ENCODE measurements around the gene CPED1. TPM values are rescaled to one million over a fixed set of nuclear protein-coding genes. Genes with fewer than 3 reads are reported as not detected.
"Not testable (repeated sequence)": the region's sequence is repeated elsewhere in the genome, so short reads cannot be mapped to it uniquely, and the experiment has no call there.

The CPED1 gene
- total RNA-seq, 1 experiment from 2014 or later = 1.6 TPM

DNA sequence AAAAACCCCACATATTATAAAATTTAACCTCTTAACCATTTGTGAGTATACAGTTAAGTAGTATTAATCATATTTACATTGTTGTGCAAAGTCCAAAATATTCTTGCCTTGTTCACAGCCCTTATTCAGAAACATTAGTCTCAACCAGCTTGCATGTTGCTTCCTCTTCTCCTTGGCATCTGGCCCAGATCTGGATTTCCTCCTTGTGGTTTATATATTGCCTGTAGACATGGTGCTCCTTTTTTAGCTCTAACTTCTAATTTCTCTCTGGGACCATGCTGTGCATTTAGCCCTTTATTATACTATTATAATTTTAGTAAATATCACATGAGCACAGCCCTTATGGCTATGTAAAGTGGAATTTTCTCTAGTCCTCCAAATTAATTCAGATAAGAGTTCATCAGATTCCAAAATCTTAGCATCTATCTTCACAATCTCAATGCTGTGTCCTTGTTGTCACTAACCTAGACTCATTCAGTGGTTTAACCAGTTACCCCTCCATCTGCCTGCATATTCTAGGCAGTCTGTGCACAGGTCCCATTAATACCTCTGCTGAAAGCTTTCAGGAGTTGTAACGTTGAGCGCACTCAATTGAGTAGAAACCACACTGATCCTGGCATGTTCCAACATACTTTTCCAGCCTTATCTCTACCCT, 7.9 kb downstream of the CPED1 start:
- peak; percentile 86 for DNase-seq (ENCODE audit: low read depth)

DNA sequence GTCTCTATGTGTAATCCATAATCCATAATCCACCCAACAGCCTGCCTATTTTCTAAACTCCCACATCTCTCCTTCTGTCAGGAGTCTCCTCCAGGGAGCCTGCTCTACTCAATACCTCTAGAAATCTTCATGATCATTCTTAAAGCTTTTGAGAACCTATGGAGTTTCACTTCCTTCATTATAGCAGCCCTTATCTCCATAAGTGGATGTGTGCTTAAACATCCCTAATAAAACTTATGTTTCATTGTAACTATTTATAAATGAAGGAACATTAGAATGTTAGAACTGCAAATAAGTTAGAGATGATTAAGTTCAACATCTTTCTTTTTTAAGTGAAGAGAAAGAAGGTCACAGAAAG, 8.5 kb downstream of the CPED1 start:
- no peak for DNase-seq (ENCODE audit: low read depth)

DNA sequence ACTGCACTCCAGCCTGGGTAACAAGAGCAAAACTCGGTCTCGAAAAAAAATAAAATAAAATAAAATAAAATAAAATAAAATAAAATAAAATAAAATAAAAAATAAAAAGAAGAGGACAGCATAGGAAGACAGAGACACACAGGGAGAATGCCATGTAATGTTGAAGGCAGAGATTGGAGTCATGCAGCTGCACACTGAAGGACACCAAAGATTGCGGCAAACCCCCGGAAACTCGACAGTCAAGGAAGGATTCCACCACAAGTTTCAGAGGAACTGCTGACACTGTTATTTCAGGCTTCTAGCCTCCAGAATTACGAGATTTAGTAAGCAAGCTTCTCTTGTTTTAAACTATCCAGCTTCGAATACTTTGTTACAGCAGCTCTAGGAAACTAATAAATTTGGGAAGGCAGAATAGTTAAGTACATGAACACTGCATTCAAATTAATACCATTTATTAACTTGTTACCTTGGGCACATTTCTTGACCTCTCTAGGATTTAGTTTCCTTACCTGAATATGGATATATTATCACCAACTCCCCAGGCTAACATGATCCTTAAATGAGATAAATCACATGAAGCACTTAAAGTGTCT, 9.5 kb downstream of the CPED1 start:
- no peak for DNase-seq (ENCODE audit: low read depth)

DNA sequence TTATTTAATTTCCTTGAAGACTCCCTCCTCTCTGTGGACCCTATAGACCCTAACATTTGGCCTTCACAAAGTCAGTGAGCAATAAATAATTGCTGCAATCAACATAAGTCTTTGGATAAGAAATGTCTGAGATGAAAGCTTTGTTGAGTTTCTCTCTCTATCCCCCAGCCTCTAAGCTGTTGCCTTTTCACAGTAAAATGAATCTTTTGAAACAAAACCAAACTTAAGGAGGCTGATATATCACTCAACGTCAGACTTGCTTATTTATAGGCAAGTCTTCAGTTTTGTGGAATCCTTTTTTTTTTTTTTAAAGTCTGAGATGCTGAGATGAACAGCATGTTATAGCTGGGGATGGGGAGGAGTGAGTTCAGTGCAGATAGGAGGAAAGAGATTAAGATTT, 10.0 kb downstream of the CPED1 start:
- no peak for DNase-seq (ENCODE audit: low read depth)

DNA sequence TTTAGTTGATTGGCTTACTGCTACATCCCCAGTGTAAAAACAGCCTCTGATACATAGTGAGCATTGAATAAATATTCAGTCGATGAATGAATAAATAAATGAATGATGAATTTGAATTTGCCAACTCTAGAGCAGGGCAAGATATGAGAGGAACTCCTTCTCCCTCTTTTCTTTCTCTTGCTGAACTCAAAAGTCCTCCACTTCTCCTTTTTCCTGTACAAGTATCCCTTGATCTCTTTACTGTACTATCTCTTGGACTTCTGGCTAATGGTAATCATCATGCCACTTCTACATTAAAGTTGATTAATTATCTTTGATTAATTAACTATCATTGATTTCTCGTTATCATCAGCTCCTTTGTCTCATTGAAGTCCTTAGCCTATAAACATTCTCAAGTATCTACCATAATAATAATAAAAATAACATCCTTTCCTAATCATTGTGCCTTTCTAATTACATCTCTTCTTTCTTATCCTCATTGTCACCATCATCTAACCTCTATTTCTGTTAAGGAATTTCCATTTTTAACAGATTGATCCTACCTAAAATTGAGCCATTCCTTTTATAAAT, 10.6 kb downstream of the CPED1 start:
- DNase-seq (ENCODE audit: low read depth) = no peak

DNA sequence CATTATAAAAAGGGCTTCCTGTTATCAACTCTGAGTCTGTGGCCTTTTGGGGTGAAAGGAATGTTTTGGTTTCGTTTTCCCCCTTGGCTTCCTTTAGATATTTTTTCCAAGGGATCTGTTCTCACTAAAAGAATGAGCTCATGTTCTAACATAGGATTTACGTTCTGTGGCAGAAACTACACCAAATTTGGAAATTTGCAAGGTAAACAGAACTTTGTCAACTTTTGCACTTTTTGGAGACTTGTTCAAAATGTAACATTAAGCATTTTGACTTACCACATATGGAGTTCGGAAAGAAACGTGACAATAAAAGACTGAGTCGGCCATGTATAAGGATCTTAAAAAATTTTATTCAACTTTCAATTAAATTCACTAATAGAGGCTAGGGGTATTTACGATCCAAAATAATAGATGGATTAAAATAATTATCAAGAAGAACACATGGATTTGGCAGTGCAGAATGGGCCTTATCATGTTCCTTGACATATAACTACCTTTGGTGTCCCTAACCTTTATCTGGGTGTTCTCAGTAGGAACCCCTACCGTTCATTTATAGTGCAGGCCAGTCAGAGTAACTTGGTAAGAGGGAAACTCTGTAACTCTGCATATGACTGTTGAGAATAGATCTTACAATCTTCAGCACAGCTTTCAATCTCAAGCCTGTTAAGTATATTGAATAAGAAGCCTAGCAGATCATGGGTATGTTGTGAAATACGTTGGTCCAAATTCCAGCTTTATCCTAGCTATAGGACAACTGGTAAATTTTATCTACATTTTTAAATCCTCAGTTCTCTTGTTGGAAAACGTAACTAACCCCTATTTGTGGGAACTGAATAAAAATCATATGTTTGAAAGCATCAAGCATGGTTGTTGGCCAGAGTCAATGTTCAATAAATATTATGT, 11.8 kb downstream of the CPED1 start:
- peak; percentile 74 for DNase-seq (ENCODE audit: low read depth)

DNA sequence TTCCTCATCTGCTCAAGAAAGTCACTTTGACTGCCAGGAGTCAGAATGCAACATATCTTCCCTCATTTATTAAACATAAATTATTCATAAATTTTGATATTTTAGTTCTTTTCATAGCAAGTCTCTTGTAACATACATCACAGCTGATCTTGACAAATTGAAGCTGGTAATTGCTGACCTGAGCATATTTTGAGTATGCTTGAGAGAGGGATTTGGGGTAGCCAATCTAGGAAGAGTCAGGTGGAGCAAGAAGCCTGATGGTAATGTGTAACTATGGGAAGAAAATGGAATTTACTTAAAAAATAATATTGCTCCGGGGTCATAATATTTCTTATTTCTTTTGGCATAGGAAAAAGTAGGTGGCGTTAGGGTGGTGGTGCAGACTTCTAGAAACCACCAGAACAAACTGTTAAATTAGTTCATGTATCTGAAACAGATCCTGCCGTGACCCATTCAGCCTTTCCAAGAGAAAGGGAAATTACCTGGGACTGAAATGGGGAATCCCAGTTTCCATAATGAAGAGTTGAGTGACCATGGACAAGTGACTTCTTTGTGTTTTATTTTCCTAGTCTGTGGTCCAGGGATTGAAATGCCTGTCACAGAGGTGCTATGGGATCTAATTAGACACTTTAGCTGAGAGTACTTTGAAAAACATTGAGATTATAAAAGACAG, 12.9 kb downstream of the CPED1 start:
- no peak for DNase-seq (ENCODE audit: low read depth)

DNA sequence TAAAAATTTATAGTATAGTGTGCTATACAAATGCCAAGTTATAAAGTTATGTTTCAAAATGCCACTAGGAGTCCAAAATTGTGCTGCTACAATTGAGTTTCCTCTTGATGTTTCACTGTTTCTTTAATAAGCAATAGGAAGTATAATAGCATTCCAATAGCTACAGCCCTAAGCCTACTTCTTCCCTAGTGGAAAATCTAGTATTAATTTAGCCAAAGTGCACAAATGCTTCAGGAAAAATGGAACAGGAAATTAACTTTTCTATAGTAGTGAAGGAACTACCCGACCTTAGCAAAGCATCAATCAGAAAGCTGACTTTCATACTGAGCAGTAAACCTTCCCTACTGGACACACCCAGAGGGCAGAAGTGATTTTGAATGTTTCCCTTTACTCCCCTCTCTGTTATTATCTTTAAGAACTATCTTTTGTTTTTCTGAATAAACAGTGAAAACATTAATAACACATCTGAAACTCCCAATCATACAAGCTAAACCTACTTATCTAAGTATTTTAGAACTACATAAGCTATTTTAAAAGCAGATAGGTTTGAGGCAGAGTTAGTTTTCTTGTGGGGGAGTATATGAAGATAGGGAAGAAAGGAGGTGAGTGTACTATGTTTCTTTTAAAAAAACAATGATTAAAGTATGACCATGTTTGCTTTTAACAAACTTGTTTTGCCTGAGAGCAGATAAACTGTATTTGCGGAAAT, 13.7 kb downstream of the CPED1 start:
- DNase-seq (ENCODE audit: low read depth) = no peak

DNA sequence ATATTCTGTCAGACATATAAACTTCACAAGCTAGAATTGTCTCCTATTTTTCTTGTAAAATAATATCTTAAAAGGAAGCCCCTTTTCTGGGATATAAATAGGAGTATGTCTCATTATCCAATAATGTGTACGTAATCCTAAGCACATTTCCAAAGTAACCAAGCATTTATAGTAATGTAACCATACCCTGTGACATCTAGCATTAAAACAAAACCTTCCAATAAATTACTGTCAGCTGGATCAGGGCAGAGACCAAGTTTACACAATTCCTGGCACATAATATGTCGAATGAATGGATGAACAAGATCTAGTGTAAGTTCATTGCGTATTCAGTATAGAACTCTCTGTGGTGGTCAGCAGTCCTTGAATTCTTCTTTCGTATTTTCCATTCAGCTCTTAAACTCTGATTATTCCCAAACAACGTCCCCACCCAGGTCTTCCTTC, 14.3 kb downstream of the CPED1 start:
- no peak for DNase-seq (ENCODE audit: low read depth)

DNA sequence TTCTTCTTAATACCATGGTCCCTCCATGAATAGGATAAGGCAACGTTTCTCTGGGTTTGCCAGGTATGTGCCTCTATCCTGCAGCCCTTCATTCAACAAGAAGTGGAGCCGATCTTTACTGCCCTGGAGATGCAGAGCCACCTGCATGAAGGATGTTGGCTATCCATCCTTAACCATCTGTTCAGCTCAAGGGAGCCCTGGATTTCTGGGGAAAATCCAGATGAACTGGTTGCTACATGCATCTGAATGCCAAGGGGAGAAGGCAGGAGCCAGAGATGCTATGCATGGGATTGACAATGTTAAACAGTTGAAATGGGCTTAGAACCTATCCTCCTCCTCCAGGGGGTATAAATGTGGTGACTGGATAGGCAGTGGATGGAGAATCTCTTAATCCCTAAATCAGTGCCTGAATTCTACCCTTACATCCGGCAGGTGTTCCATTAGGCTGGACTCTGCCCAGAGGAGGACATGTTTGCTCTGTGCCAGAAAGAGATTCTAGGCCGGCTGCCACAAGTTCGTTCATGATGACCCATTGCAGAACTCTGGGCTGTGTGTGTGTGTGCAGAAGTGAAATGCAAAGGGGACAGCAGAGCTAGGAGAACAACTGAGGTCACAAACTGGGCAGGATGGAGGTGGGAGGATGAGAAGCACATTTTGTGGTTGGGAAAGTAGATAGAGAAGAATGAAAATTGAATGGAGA, 15.6 kb downstream of the CPED1 start:
- DNase-seq (ENCODE audit: low read depth) = no peak

DNA sequence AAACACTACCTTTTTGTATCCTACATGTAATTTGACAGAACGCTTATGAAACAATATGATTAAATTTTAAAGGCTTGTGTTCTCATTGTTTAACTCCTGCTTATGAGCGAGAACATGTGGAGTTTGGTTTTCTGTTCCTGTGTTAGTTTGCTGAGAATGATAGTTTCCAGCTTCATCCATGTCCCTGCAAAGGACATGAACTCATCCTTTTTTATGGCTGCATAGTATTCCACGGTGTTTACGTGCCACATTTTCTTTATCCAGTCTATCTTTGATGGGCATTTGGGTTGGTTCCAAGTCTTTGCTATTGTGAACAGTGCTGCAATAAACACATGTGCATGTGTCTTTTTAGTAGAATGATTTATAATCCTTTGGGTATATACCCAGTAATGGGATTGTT, 16.5 kb downstream of the CPED1 start:
- DNase-seq (ENCODE audit: low read depth) = not testable (repeated sequence)

DNA sequence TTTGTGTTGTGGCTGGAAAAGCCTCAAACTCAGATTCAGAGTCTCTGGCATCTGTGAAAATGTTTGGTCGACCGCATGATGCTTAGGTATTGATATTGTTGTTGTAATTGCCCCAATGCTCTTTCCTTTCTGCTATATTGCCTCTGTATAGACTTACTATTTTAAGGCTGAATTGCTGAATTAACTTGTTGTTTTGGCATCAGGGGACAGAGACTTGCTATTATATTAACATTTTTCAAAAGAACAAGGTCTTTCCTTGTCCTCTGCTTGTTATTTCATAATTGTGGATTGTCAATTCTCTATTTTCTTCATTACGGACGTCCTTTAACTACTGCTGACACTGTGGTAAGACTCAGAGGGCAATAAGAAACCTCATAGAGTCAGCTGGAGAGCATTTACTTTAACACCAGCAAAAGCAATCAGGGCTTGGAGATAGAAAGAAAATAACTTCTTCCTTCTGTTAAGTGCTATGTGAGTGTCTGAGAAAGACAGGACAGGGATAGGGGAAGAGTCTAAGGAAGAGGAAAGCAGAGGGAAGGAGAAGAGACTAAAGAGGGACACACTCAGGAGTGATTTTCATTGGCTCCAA, 17.6 kb downstream of the CPED1 start:
- no peak for DNase-seq (ENCODE audit: low read depth)

DNA sequence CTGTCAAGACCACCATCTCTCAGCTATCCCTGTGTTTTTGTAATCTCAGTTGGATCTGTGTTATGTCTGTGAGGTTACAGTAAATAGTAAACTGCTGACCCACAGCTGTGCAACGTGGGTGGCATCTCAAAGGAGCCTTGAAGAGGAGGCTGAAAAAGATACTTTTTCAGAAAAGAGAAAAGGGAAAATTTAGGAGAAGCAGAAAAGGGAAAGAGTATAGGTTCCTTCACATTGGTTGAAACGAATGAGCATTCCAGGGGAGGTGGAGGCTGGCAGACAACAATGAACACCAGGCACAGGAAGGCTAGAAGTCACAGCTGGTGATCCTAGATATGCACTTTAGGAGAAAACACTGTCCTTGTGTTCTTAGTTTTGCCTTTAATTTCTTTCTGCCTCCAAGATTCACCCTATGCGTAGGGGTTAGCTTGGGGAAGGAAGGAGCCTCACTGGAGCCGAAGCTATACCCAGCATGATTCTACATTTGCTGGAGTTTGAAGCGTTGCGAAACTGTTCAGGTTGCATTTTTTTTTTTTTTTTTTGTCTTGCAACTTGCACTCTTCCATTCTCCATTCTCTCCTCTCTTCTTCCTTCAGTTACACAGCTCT, 18.3 kb downstream of the CPED1 start:
- DNase-seq (ENCODE audit: low read depth) = no peak

DNA sequence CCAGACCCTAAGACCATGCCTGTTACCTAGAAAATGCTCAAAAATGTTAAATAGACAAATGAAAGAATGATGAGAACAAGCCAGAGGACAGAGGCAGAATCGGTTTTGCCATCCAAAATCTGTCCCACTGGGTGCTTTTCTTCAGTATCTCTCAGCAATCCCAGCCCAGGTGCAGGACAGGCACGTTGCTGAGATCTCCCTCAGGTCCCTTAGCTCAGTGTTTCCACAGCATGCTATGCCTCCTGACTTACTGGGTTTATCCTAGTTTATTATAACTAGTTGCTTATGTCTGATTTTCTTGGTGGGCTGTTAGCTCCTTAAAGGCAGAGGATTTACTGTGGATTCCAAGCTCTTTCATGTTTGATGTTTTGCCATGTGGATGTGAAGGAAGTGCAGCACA, 20.3 kb downstream of the CPED1 start:
- DNase-seq (ENCODE audit: low read depth) = no peak

DNA sequence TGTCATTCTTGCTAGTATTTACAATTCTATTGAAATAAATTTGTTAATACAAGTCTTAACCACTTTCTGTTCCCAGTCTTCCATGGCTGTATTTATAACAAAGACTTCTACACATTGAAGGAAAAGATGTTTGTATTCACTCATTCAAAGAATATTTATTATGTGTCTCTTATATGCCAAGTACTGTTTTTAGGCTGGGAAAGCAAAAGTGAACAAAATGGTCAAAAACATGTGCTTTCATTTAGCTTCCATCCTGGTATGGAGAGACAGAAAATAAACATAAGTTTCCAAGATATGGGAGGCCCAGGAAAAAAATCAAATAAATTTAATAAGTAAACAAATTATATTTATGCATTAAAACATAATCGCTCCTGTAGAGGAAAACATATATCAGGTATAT, 22.9 kb downstream of the CPED1 start:
- DNase-seq (ENCODE audit: low read depth) = no peak

DNA sequence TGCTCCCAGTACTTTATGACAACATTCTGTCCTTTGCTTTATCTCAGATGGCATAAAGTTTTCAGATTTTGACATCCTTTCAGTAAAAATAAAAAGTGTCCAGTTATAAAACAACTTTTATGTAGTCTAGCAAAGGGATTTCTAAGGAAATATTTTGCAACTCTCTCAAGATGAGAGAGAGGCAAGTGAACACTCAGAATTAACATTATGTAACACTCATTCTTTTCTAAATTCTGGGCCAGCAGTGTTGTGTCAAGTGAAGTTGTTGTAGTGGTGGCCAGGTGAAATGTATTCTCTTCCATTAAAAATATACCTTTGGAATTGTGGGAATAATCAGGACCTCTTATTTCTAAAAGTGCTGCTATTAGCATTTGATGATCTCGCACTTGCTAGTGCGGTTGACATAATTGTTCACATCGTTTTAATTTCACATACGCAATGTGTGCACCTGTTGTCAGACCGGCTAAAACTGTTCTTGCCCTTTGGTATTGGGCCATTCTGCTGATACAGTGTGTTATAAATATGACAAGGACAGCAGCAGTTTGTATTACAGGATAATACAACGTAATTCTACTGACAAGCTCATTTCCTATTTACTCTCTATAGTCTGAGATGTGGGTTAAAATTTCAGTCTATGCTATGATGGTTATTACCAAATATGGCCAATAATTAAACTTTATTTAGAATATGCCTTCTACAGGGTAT, 23.8 kb downstream of the CPED1 start:
- DNase-seq (ENCODE audit: low read depth) = no peak

DNA sequence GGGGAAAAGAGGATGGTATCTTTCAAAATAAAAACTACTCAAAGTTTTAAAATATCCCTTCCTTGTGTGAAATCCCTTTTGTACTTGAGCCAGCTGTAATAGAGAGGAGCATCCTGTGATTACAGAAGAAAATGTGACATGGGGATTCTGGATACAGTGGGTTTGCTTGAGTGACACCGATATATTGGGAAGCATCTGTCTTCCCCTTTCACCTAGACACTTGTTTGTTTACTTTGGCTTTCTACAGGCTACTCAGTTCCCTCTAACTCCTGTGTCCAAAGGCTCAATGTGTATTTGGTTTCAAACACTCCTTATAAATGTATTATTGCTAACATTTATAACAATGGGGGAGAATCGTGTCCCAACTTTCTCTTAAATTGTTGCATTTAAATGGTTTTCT, 24.4 kb downstream of the CPED1 start:
- no peak for DNase-seq (ENCODE audit: low read depth)

DNA sequence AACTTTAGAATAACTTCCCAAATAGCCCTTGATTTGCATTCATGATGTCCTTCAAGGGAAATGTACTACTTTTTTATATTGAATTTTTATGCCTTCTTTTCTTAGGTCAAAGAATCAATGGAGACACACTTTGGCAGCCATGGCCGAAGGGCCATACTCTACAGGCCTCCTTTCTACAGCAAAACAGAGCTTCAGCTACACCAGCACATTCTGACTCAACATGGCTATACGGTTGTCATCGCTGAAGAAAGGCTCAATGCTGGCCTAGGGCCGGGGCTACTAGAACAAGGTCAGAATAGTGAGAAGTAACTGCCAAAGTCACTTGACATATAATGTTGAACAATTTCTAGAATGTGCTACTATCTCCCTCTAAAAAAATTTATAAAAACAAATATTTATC, 27.0 kb downstream of the CPED1 start:
- no peak for DNase-seq (ENCODE audit: low read depth)

DNA sequence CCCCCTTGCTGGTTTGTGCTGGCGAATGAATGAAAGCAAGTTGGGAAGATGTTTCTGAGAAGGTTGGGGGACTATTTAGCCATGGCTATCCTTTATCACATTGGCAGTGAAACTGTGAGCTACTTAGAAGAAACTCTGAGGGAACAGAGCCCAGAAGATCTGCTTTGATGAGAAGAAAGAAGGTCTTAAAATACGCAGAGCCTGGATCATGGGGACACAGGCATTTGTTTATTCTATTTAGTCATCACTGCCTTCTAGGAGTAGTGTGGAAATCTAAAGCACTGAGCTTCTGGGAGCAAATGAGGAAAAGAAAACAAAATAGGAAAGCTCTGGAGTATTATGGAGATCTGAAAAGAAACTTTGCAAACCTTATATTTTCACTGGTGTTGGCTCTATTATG, 28.5 kb downstream of the CPED1 start:
- DNase-seq (ENCODE audit: low read depth) = no peak
